Stimulated activated CD4-positive, alpha-beta T cell treated with anti-CD3 and anti-CD28 coated beads, Interleukin-4, amount 100 ng/mL, for 24 hours (primary cell): ENCODE results near the gene PLEKHG7.
"Not testable (repeated sequence)": the region's sequence is repeated elsewhere in the genome, so short reads cannot be mapped to it uniquely, and the experiment has no call there.

Source experiments
- DNase-seq: peaks from one replicate; pipeline ENCODE4 v3.0.0-alpha.2; 2020

PLEKHG7 gene

DNA sequence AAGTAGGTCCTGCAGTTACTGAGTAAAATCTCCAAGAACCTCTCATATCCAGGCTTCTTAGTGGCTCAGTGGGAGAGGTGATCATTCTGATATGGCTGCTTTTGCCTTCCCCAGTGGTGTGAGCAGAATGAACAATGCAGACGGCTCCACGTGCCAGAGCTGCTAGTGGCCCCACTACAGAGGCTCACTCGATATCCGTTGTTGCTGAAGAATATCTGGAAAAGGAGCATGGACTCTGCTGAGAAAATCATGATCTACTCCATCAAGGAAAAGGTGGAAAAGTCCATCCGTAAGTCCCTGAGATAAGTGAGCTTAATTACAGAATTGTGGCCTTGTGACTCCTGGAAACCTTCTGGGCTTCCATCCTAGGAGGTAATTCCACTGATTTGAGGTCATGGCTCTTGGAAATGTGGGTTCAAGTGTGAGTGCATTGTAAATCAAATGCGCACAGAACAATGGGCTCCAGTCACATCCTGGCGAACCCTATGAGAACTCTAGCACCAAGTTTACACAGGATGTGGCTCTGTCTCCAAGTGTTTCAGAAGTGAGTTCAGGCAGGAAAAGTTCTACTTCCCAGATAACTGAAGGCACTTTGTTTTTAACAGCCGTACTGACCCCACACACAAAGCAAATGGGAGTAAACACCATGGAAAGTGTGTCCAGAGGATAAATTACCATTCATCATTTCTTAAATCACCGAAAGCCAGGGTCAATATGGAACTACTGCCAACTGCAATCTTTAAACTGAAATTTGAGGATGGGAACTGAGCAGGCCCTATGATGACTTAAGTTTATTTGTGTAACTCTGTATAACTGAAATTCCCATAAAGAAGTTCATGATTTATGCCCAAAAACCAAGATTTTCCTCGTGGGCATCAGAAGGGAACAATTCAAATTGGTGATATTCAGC lies 51.4 kb downstream of the PLEKHG7 start:
- DNase-seq = no peak

DNA sequence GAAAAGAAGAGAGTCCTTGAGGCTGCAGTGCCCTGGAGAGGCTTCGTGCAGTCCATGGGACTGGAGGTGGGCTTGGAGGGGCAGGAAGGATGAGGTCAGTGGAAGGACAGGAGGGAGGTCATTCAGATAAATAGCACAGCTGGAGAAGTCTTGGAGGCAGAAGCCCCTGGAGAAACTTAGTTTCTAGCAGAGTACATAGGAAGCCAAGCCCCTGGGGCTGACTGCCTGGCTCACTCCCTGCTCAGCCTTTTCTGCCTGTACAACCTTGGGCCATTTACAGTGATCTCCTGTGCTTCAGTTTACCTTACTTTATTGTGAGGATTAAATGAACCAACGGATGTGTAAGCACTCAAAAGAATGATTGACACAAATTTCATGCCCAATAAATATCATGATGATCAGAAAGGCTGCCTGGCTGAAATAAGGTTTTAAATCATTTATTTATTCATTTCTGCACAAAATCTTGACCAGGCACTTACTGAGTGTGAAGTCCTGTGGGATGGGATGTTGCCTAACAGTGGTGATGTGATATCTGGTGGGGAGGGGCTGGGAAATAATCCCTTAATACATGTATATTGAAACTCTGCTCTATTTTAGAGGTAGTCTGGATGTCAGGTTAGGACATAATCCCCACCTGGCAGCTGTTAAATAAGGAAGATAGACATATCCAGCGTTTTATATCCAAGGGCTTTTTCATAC lies 54.3 kb downstream of the PLEKHG7 start:
- no peak for DNase-seq

DNA sequence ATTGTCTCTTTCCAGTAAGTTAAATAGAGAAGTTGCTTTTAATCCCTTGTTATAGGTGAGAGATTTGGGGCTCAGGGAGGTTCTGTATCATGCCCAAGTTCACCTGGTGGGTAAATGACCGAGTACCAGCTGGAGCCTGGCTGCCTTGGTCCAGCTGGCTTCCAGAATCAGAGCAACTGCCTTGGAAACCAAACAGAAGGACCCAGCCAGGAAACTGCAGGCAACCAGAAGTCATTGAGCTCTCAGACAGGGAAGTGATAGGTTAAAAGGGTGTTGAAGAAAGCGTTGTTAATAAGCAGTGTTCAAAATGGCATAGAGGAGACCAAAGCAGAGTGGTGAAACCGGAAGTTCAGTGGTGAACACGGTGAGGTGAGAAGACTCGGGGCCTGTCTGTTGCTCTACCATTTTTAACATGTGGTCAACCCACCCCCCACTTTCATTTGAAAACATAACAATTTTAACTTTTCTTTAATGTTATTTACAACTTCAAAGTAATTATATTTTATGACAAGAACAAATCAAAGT lies 54.9 kb downstream of the PLEKHG7 start:
- no peak for DNase-seq

DNA sequence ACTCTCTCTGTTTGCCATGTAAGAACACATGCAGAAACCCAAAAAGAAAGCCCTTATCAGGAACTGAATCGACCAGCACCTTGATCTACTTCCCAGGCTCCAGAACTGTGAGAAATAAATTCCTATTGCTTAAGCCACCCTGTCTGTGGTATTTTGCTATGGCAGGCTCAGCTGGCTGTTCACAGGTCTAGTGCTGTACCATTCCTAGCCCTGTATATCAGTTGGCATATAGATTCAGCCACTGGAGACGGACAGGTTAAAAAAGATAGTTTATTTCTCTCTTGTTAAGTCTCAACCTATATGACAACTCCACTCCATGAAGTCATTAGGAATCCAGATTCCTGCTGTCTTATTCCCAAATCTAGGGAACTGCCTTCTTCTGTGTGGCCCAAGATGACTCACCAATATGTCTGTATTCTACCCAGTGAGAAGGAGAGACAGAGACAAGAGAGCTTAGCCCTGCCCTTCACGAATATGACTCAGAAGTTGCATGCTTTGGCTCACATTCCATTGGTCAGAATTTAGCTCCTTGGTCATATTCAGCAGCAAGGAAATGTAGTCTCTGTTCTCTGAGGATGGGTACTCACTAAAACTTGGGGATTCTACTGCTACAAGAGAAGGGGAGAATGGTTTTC lies 57.0 kb downstream of the PLEKHG7 start:
- DNase-seq = no peak

DNA sequence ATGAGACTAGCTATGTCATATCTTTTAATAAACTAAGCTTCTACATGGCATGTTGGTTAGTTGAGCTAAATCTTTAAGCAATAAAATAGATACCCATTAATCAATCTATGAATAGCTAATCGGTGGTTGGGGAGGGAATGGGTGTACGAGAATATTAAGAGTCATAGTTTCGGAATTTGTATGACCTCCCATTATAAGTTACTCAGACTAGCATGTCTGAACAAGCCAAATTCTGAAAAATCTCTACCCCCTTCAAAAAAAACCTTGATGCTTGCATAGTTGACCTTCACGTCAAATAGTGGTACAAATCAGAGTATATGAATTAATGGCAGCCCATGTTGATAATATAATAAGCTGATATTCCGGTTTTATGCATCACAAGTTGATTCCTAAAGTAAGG lies 60.0 kb downstream of the PLEKHG7 start:
- DNase-seq = no peak

DNA sequence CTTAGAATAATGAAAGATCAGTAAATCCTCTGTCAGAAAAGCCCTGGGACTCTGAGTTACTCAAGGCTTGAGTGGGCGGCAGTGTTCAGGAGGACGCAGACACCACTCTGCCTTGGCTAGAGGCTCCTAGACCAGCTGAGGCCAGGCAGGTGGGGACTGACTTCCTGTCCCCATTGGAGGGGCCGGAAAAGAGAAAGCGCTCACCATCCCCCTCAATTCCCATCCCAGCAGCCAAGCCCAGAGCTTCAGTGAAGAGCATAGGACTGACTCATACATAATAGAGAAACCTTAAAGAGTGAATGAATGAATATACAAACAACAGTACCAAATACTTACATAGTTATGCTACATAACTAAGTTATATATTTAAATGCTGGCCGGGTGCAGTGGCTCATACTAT lies 62.0 kb downstream of the PLEKHG7 start:
- no peak for DNase-seq

DNA sequence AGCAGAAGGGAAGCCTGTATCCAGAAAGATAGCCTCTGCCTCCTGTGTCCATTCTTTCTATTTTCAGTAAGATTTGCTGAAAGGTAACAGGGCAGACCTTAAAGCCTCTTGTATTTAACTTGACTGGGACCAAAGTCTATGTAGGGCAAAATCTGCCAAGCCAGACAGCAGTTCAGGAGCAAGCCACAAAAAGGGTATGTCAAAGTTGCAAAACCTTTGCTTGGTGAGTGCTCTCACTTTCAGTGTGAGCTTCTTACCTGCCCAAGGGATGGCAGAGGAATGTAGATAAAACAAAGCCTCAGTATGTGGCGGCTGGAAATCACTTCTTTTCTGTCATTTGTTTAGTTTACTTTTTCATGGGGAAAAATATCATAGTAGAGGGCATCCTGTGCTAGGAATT lies 63.1 kb downstream of the PLEKHG7 start:
- no peak for DNase-seq

DNA sequence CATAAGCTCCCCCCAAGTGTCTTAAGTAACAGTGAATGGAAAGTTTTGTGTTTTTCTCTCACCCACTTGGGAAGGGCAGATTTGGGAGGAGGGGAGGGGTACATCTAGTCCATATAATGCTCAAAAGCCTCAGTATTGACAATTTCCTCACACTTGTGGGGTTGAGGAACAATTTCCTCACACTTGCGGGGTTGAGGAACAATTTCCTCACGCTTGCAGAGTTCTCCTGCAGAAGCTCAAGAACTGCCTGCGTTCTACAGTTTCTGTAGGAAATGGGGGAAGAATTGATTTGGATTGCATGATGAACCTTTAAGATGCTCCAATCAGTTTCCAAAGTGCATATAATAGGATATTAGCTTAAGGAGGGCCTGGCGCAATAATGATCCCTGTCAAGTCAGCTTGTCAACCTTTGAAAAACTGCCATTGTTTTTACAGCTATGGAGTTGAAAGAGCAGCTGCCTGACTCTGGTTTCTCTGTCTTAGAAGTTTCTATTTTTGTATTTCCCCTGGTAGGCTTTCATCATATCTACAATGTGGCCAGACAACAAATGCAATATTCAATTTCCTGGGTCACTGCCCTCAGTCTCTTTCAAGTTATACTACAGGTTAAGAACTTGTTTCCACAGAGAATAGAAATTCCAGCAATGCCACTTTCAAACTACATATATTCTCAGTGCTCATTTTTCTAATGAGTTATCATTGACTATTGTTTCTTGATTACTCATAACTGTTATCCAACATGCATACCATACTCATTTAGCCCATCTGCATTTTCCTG lies 66.5 kb downstream of the PLEKHG7 start:
- DNase-seq = no peak

DNA sequence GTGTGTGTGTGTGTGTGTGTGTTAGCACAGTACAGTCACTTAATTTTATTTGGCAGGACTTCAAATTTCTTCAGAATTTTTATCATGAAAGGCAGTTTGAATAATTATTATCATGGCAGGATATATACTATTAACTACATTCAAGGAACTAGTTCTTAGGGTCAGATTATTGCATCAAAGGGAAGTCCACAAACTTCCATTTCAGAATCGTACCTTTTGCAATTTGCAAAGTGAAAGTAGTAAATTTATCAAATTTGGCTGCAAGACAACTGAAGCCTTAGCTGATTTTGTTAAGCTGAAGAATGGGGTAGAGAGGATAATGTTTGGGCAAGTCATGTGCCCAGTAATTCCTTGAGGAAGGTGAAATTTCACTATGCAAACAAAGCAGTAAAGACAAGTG lies 68.2 kb downstream of the PLEKHG7 start:
- DNase-seq = no peak

DNA sequence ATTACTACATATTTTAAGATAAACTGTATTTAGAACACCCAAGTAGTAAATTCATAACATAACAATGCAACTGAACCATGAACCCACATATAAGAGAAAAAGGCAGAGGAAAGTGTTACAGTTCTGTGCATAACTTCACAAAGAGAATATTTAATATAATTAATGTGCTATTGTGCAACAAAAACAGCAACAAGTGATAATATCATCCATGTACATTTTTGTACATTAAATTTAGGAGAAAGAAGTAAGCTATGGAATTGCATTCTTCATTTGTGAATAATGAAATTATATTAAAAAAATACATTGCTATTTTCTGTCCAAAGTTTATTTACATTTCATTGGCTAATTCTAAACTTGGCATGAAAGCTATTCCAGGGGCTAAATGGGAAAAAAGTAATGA lies 72.6 kb downstream of the PLEKHG7 start:
- no peak for DNase-seq

DNA sequence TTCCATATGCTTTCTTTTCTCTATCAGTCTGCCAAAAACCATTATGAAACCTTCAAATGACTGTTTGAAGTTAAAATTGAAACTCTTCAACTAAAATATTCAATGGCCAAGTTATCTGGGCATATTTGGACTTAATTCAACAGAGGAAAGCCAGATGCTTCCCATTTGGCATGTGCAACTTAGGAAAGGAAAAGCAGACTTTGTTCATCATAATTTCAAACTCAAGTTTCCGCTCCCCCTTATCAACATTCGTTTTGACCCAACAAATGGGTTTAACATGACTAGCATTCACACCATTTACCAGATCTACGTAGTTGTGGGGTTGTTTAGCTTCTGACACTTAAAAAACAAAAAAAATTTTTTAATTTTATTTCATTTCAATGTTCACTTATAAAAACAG lies 75.7 kb downstream of the PLEKHG7 start:
- no peak for DNase-seq

DNA sequence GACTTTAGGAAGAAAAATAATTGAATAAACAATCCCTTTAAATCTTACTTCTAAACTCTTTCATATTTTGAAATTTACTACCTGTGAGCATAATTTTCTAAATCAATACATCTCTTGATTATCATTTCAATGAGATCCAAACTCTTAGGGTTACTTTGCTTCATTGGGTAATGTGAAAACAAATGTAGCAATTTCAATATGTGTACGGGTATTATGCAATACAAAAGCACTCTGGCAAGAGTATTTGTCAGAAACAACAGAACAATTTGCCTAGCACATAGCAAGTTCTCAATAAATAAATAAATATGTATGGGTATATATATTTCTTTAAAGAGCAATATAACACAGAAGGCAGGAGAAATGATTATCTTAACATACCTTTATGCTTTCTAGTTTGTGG lies 77.1 kb downstream of the PLEKHG7 start:
- DNase-seq = no peak

DNA sequence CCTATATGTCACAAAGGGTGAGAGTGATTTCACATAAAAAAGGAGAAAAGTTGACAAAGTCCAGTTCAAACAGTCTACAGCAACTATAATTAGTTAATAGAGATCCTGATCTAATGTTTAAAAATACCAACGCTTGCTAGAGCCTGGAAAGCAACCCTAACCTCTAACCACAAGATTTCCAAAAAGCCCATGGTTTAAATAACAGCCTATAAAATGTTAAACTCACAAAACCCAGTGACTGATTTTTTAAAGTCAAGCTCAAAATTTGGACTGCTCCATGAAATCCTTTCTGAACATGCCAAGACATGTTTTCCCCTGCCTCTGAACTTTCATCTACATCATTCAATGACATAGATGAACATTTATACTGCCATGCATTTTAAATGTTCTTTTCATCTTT lies 81.6 kb downstream of the PLEKHG7 start:
- no peak for DNase-seq

DNA sequence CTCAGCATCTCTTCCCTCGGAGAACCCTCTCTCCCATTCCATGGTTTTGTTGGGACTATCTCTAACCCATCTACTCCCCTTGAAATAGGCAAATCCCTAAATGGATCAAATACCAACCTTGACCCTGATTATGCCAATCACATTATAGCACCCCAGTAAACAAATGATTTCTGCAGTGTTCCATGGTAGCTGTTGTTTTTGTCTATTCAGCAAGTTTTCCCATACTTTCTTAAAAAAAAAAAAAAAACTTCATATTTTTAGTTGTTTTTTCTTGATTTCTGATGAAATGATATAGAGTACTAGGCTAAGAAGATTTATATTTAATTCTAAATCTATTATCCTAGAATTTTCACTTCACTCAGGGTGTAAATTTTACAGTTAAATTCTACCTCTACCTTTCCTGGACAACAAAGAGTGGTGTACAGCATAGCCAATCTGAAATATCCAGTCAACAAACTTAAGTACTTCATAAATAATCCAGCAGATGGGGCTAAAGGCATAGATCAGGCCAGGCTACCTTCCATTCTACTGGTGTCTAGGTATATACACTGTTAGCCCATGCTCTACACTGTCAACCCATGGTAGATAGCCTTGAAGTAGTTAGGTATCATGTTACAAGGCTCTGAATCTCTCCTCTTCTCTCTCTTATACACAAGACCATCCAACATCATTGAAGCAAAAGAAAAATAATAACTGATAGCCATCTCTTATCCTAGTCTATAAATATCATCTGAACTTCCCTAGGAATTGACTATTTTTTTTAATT lies 82.2 kb downstream of the PLEKHG7 start:
- peak; percentile 36 for DNase-seq

DNA sequence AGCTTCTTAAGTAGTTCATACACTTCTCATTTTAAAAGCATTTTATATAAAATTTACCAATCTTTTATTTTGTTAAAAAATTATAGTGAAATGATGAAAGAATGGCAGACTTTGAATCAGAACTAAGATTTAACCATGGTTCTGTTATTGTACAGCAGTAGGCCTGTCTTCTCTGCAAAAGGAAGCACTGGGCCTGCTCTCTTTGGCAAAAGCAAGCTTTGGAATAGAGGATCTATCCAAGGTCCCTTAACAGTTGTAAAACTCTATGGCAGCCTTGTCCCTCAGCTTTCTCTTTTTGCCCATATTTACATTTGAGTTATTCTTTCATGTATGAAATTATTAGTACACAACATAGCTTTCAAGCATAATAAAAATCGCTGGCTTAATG lies 82.8 kb downstream of the PLEKHG7 start:
- DNase-seq = no peak

DNA sequence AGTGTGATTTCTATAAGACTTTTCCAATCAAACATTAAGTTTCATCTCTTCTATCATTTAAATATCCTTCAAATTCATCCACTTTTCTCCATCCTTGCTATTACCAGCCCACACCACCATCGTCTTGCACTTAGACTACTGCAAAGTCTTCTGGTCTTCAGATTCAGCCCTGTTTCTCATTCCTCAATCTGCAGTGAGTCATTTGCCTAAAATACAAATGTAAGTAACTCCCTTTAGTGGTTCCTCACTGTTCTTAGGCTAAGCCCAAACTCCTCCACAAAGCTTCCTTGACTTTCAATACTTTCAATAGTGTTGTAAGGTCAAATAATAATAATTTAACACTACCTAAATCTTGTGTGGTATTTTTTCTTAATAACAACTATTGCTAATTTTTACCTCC lies 83.3 kb downstream of the PLEKHG7 start:
- no peak for DNase-seq

DNA sequence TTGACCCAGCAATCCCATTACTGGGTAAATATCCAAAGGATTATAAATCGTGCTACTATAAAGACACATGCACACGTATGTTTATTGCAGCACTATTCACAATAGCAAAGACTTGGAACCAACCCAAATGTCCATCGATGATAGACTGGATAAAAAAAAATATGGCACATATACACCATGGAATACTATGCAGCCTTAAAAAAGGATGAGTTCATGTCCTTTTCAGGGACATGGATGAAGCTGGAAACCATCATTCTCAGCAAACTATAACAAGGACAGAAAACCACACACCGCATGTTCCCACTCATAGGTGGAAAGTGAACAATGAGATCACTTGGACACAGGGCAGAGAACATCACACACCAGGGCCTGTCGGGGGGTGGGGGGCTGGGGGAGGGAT lies 91.6 kb downstream of the PLEKHG7 start:
- not testable (repeated sequence) for DNase-seq

DNA sequence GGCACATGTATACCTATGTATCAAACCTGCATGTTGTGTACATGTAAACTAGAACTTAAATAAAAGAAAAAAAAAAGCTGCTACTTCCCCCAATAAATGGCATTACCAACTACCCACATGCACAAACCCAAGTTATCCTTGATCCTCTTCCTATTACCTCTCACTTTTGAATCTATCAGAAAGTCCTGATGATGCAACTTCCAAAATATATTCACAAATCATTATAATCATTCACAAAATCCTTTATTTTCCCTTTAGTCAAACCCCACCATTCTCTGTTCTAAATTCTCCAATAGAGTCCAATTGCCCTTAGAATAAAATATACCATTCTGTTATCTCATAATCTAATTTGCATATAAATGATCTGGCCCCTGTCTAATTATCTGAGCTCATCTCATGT lies 92.0 kb downstream of the PLEKHG7 start:
- no peak for DNase-seq

DNA sequence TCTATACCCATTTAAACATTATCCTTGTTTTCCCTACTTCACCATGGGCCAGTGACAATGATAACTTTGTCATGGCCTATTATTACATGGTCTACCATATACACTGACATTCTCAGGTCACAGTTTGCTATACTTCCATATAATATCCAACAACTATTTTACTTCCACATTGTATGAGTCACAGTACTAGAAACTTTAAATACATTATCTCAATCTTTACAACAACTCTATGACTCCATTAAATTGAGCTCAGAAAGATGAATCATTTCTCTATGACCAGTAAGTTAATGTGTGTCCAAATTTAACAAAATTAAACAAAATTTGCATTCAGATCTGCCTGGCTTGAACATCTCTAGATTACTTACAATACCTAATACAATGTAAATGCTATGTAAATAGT lies 93.9 kb downstream of the PLEKHG7 start:
- no peak for DNase-seq

DNA sequence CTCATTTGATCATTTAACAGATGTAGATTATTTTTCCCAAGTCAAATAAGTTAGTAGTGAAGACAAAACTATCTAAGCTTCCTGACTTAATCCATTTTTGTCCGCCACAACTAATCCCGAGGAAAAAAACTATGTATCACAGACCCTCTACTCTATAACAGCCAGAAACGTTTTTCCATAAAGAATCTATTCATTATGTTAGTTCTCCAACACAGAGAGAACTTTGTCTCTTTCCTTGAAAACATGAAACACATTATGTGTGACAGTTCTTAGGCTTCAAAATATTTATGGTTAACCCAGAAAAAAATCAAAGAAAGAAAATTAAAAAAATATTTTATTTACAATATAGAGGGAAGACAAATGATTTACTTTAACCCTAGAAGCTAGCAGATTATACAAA lies 100.1 kb downstream of the PLEKHG7 start:
- DNase-seq = no peak

DNA sequence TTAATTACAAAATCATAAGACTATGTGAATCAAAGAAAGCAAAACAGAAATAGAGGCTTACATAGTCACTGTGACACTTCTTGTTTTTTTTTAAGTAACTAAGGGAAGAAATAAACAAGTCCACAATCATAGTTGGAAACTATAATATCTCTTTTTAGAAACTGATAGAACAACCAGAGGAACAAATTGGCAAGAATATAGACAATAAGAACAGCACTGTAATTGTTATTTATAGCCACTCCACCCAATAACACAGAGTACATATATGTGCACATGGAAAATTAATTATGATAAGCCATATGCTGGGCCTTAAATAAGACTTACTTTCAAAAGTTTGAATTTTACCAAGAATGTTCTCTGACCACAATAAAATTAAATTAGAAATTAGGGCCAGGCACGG lies 101.1 kb downstream of the PLEKHG7 start:
- no peak for DNase-seq

DNA sequence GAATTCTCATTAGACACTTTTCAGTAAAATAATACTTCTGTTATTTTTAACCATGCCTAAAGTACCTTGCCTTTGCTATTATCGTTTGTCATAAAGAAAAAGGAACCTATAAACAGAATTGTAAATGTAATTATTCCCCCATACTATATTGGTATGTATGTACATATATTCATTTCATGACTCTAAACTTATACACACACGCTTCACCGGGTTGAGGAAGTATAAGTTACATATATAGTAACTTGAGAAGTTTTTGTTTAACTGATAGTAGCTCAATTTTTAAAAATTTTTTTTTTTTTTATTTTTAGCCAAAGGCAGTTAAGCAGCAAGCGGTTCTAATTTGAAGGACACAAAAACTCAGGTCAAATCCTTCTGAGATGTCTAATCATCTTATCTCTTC lies 107.6 kb downstream of the PLEKHG7 start:
- no peak for DNase-seq
